ENCODE measurements around the gene KCNIP1. TPM values are rescaled to one million over a fixed set of nuclear protein-coding genes. Genes with fewer than 3 reads are reported as not detected.

Gene KCNIP1
- total RNA-seq, 1 experiment from 2014 or later = not detected

- no peak overlapping the region for H2AFZ ChIP-seq (ENCODE audit: low read depth, low read length, poor library complexity, severe bottlenecking)
- no peak overlapping the region for H3K27ac ChIP-seq (ENCODE audit: low read depth, low read length)
- H3K79me2 ChIP-seq (ENCODE audit: insufficient read depth, low read length) = no peaks in the 10 kb centered on the region
- H3K9ac ChIP-seq (ENCODE audit: low read length) = no peak overlapping the region
- peaks cover 11 to 29% of the 10 kb centered on the region in 2 experiments for H3K4me1 ChIP-seq (ENCODE audit: control insufficient read depth in 1 of 2, insufficient read depth in 2 of 2, low read length in 2 of 2)
- ChIA-PET POLR2A (no interaction called here), RAD21 (ENCODE audit: low non-redundant PET in 1 of 2, low total read pairs in 2 of 2, uncharacterized antibody in 2 of 2, unreplicated experiment in 2 of 2) (no interaction called here), CTCF (interaction anchor here (0.8 kb wide), 1 partner anchor 156 kb away, joined by 3 read pairs; no protein-coding TSS in a partner anchor)
- H3K4me2 ChIP-seq (ENCODE audit: low read length) = no peak overlapping the region
- H3K27me3 ChIP-seq (ENCODE audit: insufficient read depth, low read length) = no peaks in the 10 kb centered on the region
- no peaks in the 10 kb centered on the region for H3K9me3 ChIP-seq (ENCODE audit: control insufficient read depth in 1 of 2, insufficient read depth in 1 of 2, low read depth in 1 of 2, low read length in 2 of 2)
- intact Hi-C loops (cut with micrococcal nuclease) = loop anchor here (5.0 kb wide), 1 partner anchor 702 kb away; no protein-coding TSS in a partner anchor
- no TSS peak for BruUV-seq (replicated peaks)
- H3K9me2 ChIP-seq (ENCODE audit: insufficient read depth) = no peaks in the 10 kb centered on the region
- no peaks in the 10 kb centered on the region for H3K36me3 ChIP-seq (ENCODE audit: control insufficient read depth in 1 of 2, insufficient read depth in 2 of 2, low read length in 2 of 2)
- DNase-seq (ENCODE audit: low read depth, low spot score) (no peak), ATAC-seq (no peak)
- TF ChIP-seq ELF1 (IDR thresholded peaks at IDR 0.05; ENCODE audit: borderline replicate concordance, low read depth) = no peak
- TF ChIP-seq EZH2 (IDR thresholded peaks at IDR 0.05) = no peak
- no peak for TF ChIP-seq EZH2phosphoT487 (IDR thresholded peaks at IDR 0.05; ENCODE audit: borderline replicate concordance)
- no peak for TF ChIP-seq JUND (IDR thresholded peaks at IDR 0.05)
- TF ChIP-seq EGR1 (IDR thresholded peaks at IDR 0.05; ENCODE audit: low read depth) = no peak
- TF ChIP-seq, protein P1, sequence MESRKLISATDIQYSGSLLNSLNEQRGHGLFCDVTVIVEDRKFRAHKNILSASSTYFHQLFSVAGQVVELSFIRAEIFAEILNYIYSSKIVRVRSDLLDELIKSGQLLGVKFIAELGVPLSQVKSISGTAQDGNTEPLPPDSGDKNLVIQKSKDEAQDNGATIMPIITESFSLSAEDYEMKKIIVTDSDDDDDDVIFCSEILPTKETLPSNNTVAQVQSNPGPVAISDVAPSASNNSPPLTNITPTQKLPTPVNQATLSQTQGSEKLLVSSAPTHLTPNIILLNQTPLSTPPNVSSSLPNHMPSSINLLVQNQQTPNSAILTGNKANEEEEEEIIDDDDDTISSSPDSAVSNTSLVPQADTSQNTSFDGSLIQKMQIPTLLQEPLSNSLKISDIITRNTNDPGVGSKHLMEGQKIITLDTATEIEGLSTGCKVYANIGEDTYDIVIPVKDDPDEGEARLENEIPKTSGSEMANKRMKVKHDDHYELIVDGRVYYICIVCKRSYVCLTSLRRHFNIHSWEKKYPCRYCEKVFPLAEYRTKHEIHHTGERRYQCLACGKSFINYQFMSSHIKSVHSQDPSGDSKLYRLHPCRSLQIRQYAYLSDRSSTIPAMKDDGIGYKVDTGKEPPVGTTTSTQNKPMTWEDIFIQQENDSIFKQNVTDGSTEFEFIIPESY (IDR thresholded peaks at IDR 0.05; ENCODE audit: extremely low read depth, insufficient replicate concordance, low read length) = no peak
- no peak for TF ChIP-seq POLR2AphosphoS5 (IDR thresholded peaks at IDR 0.05; ENCODE audit: low read depth, low read length)
- TF ChIP-seq, protein P2, sequence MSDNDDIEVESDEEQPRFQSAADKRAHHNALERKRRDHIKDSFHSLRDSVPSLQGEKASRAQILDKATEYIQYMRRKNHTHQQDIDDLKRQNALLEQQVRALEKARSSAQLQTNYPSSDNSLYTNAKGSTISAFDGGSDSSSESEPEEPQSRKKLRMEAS (IDR thresholded peaks at IDR 0.05) = no peak
- no peak for TF ChIP-seq FOSL1 (IDR thresholded peaks at IDR 0.05; ENCODE audit: low read depth)
- TF ChIP-seq, protein P3, sequence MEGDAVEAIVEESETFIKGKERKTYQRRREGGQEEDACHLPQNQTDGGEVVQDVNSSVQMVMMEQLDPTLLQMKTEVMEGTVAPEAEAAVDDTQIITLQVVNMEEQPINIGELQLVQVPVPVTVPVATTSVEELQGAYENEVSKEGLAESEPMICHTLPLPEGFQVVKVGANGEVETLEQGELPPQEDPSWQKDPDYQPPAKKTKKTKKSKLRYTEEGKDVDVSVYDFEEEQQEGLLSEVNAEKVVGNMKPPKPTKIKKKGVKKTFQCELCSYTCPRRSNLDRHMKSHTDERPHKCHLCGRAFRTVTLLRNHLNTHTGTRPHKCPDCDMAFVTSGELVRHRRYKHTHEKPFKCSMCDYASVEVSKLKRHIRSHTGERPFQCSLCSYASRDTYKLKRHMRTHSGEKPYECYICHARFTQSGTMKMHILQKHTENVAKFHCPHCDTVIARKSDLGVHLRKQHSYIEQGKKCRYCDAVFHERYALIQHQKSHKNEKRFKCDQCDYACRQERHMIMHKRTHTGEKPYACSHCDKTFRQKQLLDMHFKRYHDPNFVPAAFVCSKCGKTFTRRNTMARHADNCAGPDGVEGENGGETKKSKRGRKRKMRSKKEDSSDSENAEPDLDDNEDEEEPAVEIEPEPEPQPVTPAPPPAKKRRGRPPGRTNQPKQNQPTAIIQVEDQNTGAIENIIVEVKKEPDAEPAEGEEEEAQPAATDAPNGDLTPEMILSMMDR (IDR thresholded peaks at IDR 0.05 in 2 of 3, conservative IDR thresholded peaks at IDR 0.05 in 1 of 3; ENCODE audit: borderline replicate concordance in 1 of 3, insufficient read depth in 1 of 3, low read depth in 2 of 3, low read length in 2 of 3) = no peak
- TF ChIP-seq SP1 (IDR thresholded peaks at IDR 0.05; ENCODE audit: low read depth) = no peak
- no peak for TF ChIP-seq SIN3A (IDR thresholded peaks at IDR 0.05; ENCODE audit: low read depth)
- no peak for TF ChIP-seq ATF3 (IDR thresholded peaks at IDR 0.05)
- no peak for TF ChIP-seq ZFX (IDR thresholded peaks at IDR 0.05)
- no peak for TF ChIP-seq POLR2A (IDR thresholded peaks at IDR 0.05; ENCODE audit: borderline replicate concordance, extremely low read depth, insufficient read depth, insufficient read length)
- TF ChIP-seq TCF7L2 (IDR thresholded peaks at IDR 0.05; ENCODE audit: borderline replicate concordance, extremely low read depth, insufficient read depth, insufficient read length) = no peak
- TF ChIP-seq YY1 (IDR thresholded peaks at IDR 0.05; ENCODE audit: extremely low read depth, insufficient replicate concordance, low read depth, low read length) = no peak
- no peak overlapping the region for H3K4me3 ChIP-seq (replicated peaks in 1 of 2; ENCODE audit: low read depth in 1 of 2, low read length in 2 of 2)
- no peaks in the 10 kb centered on the region for H4K20me1 ChIP-seq (ENCODE audit: insufficient read depth)
Measured at GRCh38 chr5:170635706-170636105, 131.9 kb downstream of the KCNIP1 start.
